MM.1S (cell line): ENCODE measurements around the gene EZH2.

Source experiments
- DNase-seq: peaks from one replicate; pipeline ENCODE4 v3.0.0-alpha.2; 2015
- H2AFZ ChIP-seq: fragments of 300-600 bp; sonication (generic); 2 replicates; pipeline ENCODE4 v1.6.0; 2016; ENCODE audit warnings: antibody characterized with exemption, low read length
- H3F3A ChIP-seq: fragments of 300-600 bp; sonication (generic); 2 replicates; pipeline ENCODE4 v1.6.1; 2016; ENCODE audit warnings: mild to moderate bottlenecking, antibody characterized with exemption, low read length, moderate library complexity, mixed read lengths; ENCODE audit not compliant: insufficient read depth
- H3K27ac ChIP-seq: fragments of 300-600 bp; sonication (generic); 2 replicates; pipeline ENCODE4 v1.5.1; 2016; ENCODE audit warnings: mild to moderate bottlenecking, low read length
- H3K27me3 ChIP-seq: fragments of 300-600 bp; sonication (generic); replicated peaks from 2 replicates; pipeline ENCODE4 v1.6.0; 2016; ENCODE audit warnings: low read length; ENCODE audit not compliant: insufficient read depth
- H3K36me3 ChIP-seq: fragments of 300-600 bp; sonication (generic); replicated peaks from 2 replicates; pipeline ENCODE4 v1.6.1; 2016; ENCODE audit warnings: mild to moderate bottlenecking, low read length, mixed read lengths; ENCODE audit not compliant: insufficient read depth
- H3K4me1 ChIP-seq: fragments of 300-600 bp; sonication (generic); 2 replicates; pipeline ENCODE4 v1.6.1; 2016; ENCODE audit warnings: low read length, mixed read lengths
- H3K4me2 ChIP-seq: fragments of 300-600 bp; sonication (generic); 2 replicates; pipeline ENCODE4 v1.6.0; 2016; ENCODE audit warnings: low read depth, low read length
- H3K4me3 ChIP-seq: fragments of 300-600 bp; sonication (generic); 2 replicates; pipeline ENCODE4 v1.5.1; 2016; ENCODE audit warnings: low read length, mixed read lengths
- H3K79me2 ChIP-seq: fragments of 300-600 bp; sonication (generic); 2 replicates; pipeline ENCODE4 v1.6.1; 2016; ENCODE audit warnings: mixed run types, low read length, mixed read lengths
- H3K9ac ChIP-seq: fragments of 300-600 bp; sonication (generic); 2 replicates; pipeline ENCODE4 v1.6.1; 2016; ENCODE audit warnings: low read length, mixed read lengths
- H3K9me2 ChIP-seq: fragments of 300-600 bp; sonication (generic); replicated peaks from 2 replicates; pipeline ENCODE4 v1.6.1; 2016; ENCODE audit warnings: mild to moderate bottlenecking, low read length, mixed read lengths; ENCODE audit not compliant: insufficient read depth
- H3K9me3 ChIP-seq: fragments of 300-600 bp; sonication (generic); replicated peaks from 2 replicates; pipeline ENCODE4 v1.6.1; 2016; ENCODE audit warnings: mild to moderate bottlenecking, low read length, mixed read lengths; ENCODE audit not compliant: insufficient read depth
- H4K20me1 ChIP-seq: fragments of 300-600 bp; sonication (generic); 2 replicates; pipeline ENCODE4 v1.6.1; 2016; ENCODE audit warnings: mild to moderate bottlenecking, low read length, moderate library complexity, mixed read lengths; ENCODE audit not compliant: insufficient read depth
- EZH2 ChIP-seq: fragments of 300-600 bp; sonication (generic); optimal IDR thresholded peaks from 2 replicates; pipeline ENCODE3; 2017; ENCODE audit warnings: low read depth, mild to moderate bottlenecking, antibody characterized with exemption, low read length, mixed read lengths
- EZH2phosphoT487 ChIP-seq: fragments of 300-600 bp; sonication (generic); IDR thresholded peaks from 2 replicates; pipeline ENCODE4 v1.6.1; 2018; ENCODE audit warnings: antibody characterized with exemption, low read length
- TF ChIP-seq, protein P1 (sequence below): fragments of 300-600 bp; sonication (generic); IDR thresholded peaks from 2 replicates; pipeline ENCODE4 v1.5.1; 2016; ENCODE audit warnings: antibody characterized with exemption, low read length, mixed read lengths

The EZH2 gene

DNA sequence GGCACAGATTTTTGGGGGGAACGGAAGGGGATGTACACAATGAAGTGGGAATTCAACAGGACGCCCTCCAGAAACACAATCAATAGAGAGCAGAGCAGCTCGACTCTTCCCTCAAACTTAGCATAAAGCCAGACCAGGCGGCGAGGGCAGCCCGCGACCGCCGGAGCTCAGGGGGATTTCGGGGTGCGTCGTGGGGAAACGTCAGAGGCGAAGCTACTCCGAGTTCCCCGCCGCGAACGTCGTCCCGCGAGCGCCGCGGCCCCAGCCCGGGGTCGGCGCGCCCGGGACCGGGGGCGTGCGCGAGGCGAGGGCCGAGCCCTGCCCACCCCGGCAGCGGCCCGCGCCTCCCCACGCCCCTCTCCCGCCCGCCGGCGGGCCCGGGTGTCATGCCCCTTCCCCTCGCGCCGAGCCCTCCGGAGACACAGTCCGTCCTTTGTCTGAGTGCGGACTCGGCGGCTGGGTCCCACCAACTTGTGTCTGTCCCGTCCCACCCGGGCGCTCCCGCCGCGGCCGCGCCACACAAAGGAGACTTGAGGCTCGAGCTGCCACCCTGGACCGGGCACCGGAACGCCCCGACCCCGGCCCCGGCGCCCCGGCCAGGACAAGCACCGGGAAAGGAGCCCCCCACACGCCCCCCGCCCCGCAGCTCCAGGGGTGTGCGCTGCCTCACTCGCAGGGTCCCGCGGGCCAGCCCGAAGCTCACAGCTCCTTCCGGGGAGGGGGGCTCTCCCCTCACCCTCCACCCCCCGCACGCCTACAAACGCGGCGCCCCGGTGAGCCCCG lies 634 bp downstream of the EZH2 start:
- Histone ChIP-seq H3K9me2 (no peaks in the 10 kb centered on the region), H3K27me3 (no peaks in the 10 kb centered on the region), H2AFZ (peak overlapping the region; percentile 63), H3K36me3 (no peaks in the 10 kb centered on the region), H3K4me1 (no peaks in the 10 kb centered on the region; the same call in 1 of the 2 replicates), H3K9ac (peak overlapping the region; percentile 90), H3K4me3 (peak overlapping the region; percentile 90), H3K79me2 (peaks cover 56% of the 10 kb centered on the region), H3K27ac (peak overlapping the region; percentile 59; the same call in 1 of the 2 replicates), H3K9me3 (no peaks in the 10 kb centered on the region), H3F3A (peaks cover 19% of the 10 kb centered on the region), H4K20me1 (peaks cover 26% of the 10 kb centered on the region; the same call in 1 of the 2 replicates), H3K4me2 (peak overlapping the region; percentile 70)
- DNase-seq = peak; percentile 48
- no peak for TF ChIP-seq EZH2phosphoT487
- TF ChIP-seq EZH2 = no peak
- TF ChIP-seq, protein P1, sequence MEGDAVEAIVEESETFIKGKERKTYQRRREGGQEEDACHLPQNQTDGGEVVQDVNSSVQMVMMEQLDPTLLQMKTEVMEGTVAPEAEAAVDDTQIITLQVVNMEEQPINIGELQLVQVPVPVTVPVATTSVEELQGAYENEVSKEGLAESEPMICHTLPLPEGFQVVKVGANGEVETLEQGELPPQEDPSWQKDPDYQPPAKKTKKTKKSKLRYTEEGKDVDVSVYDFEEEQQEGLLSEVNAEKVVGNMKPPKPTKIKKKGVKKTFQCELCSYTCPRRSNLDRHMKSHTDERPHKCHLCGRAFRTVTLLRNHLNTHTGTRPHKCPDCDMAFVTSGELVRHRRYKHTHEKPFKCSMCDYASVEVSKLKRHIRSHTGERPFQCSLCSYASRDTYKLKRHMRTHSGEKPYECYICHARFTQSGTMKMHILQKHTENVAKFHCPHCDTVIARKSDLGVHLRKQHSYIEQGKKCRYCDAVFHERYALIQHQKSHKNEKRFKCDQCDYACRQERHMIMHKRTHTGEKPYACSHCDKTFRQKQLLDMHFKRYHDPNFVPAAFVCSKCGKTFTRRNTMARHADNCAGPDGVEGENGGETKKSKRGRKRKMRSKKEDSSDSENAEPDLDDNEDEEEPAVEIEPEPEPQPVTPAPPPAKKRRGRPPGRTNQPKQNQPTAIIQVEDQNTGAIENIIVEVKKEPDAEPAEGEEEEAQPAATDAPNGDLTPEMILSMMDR = no peak

DNA sequence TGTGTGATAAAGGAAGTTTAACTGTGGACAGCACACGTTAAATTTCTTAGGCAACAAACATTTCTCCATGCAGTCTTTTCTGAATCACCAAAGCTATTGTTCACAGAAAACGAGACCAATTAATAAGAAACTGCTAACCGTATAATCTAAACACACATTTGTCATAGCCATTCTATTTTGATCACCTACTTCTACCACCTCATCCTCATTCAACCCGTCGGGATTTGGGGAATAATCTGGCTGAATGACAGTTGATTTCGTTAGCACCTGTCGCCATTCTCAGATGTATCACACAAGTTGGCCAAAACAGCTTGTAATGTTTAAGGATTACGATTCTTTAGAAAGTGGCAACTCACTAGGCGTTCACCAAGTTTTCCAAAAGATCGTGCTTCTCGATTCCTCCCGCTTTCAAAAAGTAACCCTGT lies 1.2 kb downstream of the EZH2 start:
- H3K27ac ChIP-seq = peak overlapping the region; percentile 44; the same call in 1 of the 2 replicates

DNA sequence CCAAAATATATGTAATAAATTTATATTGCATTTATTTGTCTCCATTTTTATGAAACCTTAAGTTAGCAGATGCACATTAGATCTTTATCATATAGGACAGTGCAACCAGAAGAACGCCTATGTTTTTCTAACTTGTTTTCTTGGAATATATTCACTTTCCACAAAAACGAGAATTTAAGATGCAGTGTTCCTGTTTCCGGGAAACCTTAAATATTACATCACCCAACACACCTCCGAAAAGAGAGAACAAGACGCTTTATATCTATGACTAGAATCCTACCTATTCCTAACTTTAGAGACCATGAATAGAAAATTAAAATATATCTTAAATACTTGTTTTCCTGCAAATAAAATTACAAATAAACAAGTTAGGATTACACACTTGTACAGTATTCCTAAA lies 1.9 kb downstream of the EZH2 start:
- Histone ChIP-seq H3K4me2 (peak overlapping the region; percentile 70), H3K9me2 (no peaks in the 10 kb centered on the region), H3K79me2 (peaks cover 69% of the 10 kb centered on the region), H3F3A (peaks cover 16% of the 10 kb centered on the region), H3K27me3 (no peaks in the 10 kb centered on the region), H2AFZ (no peak overlapping the region), H3K36me3 (no peaks in the 10 kb centered on the region), H3K4me1 (no peaks in the 10 kb centered on the region; the same call in 1 of the 2 replicates), H3K27ac (no peak overlapping the region), H3K4me3 (peak overlapping the region; percentile 90), H3K9me3 (no peaks in the 10 kb centered on the region), H4K20me1 (peaks cover 36% of the 10 kb centered on the region), H3K9ac (peak overlapping the region; percentile 84; the same call in 1 of the 2 replicates)
- TF ChIP-seq, protein P1 = no peak
- TF ChIP-seq EZH2 (no peak), EZH2phosphoT487 (no peak)
- DNase-seq = no peak

More for the DNA sequence above, 1.2 kb downstream of the EZH2 start:
- peak overlapping the region; percentile 63 for H2AFZ ChIP-seq
- no peaks in the 10 kb centered on the region for H3K9me2 ChIP-seq
- H3K27me3 ChIP-seq = no peaks in the 10 kb centered on the region
- H3K4me3 ChIP-seq = peak overlapping the region; percentile 90
- peaks cover 62% of the 10 kb centered on the region for H3K79me2 ChIP-seq
- no peaks in the 10 kb centered on the region for H3K36me3 ChIP-seq
- DNase-seq = peak; percentile 39
- peaks cover 30% of the 10 kb centered on the region; the same call in 1 of the 2 replicates for H4K20me1 ChIP-seq
- no peaks in the 10 kb centered on the region for H3K9me3 ChIP-seq
- peak overlapping the region; percentile 84 for H3K9ac ChIP-seq
- H3K4me1 ChIP-seq = no peaks in the 10 kb centered on the region; the same call in 1 of the 2 replicates
- TF ChIP-seq EZH2 (no peak), EZH2phosphoT487 (no peak)
- TF ChIP-seq, protein P1 = no peak
- peaks cover 19% of the 10 kb centered on the region for H3F3A ChIP-seq
- H3K4me2 ChIP-seq = peak overlapping the region; percentile 70
